DOHH2 (cell line): ENCODE results near the gene WRAP73.

Source experiments
- H3F3A ChIP-seq: fragments of 200-600 bp; sonication (generic), shearing (Covaris generic); 2 replicates; pipeline ENCODE4 v1.6.0; 2016; ENCODE audit warnings: antibody characterized with exemption, mild to moderate bottlenecking; ENCODE audit not compliant: control insufficient read depth, insufficient read depth
- H3K27ac ChIP-seq: fragments of 200-600 bp; sonication (generic); 2 replicates; pipeline ENCODE4 v1.5.1; 2014; ENCODE audit warnings: low read depth, mild to moderate bottlenecking, low read length, moderate library complexity
- H3K27me3 ChIP-seq: fragments of 200-600 bp; sonication (generic); 2 replicates; pipeline ENCODE4 v1.6.1; 2014; ENCODE audit warnings: mild to moderate bottlenecking, low read length, mixed read lengths; ENCODE audit not compliant: control insufficient read depth
- H3K36me3 ChIP-seq: fragments of 200-600 bp; sonication (generic); 2 replicates; pipeline ENCODE4 v1.6.1; 2014; ENCODE audit warnings: mild to moderate bottlenecking, low read length, moderate library complexity, mixed read lengths; ENCODE audit not compliant: control insufficient read depth
- H3K4me1 ChIP-seq: fragments of 200-600 bp; sonication (generic); 2 replicates; pipeline ENCODE4 v1.6.1; 2014; ENCODE audit warnings: mild to moderate bottlenecking, low read length, mixed read lengths; ENCODE audit not compliant: control insufficient read depth
- H3K4me2 ChIP-seq: fragments of 200-600 bp; sonication (generic); 2 replicates; pipeline ENCODE4 v1.6.0; 2014; ENCODE audit warnings: mild to moderate bottlenecking, low read length, moderate library complexity
- H3K4me3 ChIP-seq: fragments of 200-600 bp; sonication (generic); 2 replicates; pipeline ENCODE4 v1.5.1; 2014; ENCODE audit warnings: mild to moderate bottlenecking, low read length, mixed read lengths
- H3K79me2 ChIP-seq: fragments of 200-600 bp; sonication (generic); 2 replicates; pipeline ENCODE4 v1.6.1; 2014; ENCODE audit warnings: mild to moderate bottlenecking, low read length, mixed read lengths; ENCODE audit not compliant: control insufficient read depth
- H3K9me2 ChIP-seq: fragments of 200-600 bp; sonication (generic); replicated peaks from 2 replicates; pipeline ENCODE4 v1.6.1; 2014; ENCODE audit warnings: mild to moderate bottlenecking, low read length, mixed read lengths; ENCODE audit not compliant: control insufficient read depth
- H3K9me3 ChIP-seq: fragments of 200-600 bp; sonication (generic); 2 replicates; pipeline ENCODE4 v1.6.1; 2014; ENCODE audit warnings: antibody characterized with exemption, low read length, mixed read lengths; ENCODE audit not compliant: control insufficient read depth, insufficient read depth
- H4K20me1 ChIP-seq: fragments of 200-600 bp; sonication (generic); 2 replicates; pipeline ENCODE4 v1.6.0; 2014; ENCODE audit warnings: low read depth, mild to moderate bottlenecking, antibody characterized with exemption, low read length, moderate library complexity; ENCODE audit not compliant: control insufficient read depth, insufficient read depth
- CTCF ChIP-seq: fragments of 200-600 bp; sonication (generic); IDR thresholded peaks from one replicate; pipeline ENCODE4 v1.5.1; 2014; ENCODE audit warnings: antibody characterized with exemption, mild to moderate bottlenecking, low read depth, low read length; ENCODE audit not compliant: poor library complexity, severe bottlenecking
- EZH2phosphoT487 ChIP-seq: fragments of 200-600 bp; sonication (generic); IDR thresholded peaks from 2 replicates; pipeline ENCODE4 v1.6.1; 2017; ENCODE audit warnings: borderline replicate concordance, mild to moderate bottlenecking, antibody characterized with exemption, low read length, moderate library complexity, mixed read lengths

Gene WRAP73

GRCh38 chr1:3695326-3696217 lies 45.7 kb upstream of the WRAP73 start:
- H3K9me2 ChIP-seq = no peaks in the 10 kb centered on the region
- no peak overlapping the region for H3K4me3 ChIP-seq
- no peaks in the 10 kb centered on the region for H3K36me3 ChIP-seq
- peak overlapping the region; percentile 20; the same call in 1 of the 2 replicates for H3K4me2 ChIP-seq
- H3K4me1 ChIP-seq = no peaks in the 10 kb centered on the region
- H3K27ac ChIP-seq = no peak overlapping the region
- no peaks in the 10 kb centered on the region for H3K27me3 ChIP-seq
- H4K20me1 ChIP-seq = no peaks in the 10 kb centered on the region; the same call in 1 of the 2 replicates
- no peaks in the 10 kb centered on the region for H3F3A ChIP-seq
- no peaks in the 10 kb centered on the region for H3K79me2 ChIP-seq
- H3K9me3 ChIP-seq = no peaks in the 10 kb centered on the region
- TF ChIP-seq CTCF = peak; percentile 89
- no peak for TF ChIP-seq EZH2phosphoT487

GRCh38 chr1:3693321-3693720 lies 43.4 kb upstream of the WRAP73 start:
- H3F3A ChIP-seq = no peaks in the 10 kb centered on the region
- no peak for TF ChIP-seq EZH2phosphoT487
- TF ChIP-seq CTCF = no peak
- H3K79me2 ChIP-seq = no peaks in the 10 kb centered on the region
- H3K4me1 ChIP-seq = no peaks in the 10 kb centered on the region
- no peaks in the 10 kb centered on the region for H3K27me3 ChIP-seq
- H3K4me2 ChIP-seq = no peak overlapping the region
- no peaks in the 10 kb centered on the region for H3K36me3 ChIP-seq
- no peaks in the 10 kb centered on the region; the same call in 1 of the 2 replicates for H4K20me1 ChIP-seq
- H3K27ac ChIP-seq = no peak overlapping the region
- no peaks in the 10 kb centered on the region for H3K9me2 ChIP-seq
- H3K9me3 ChIP-seq = no peaks in the 10 kb centered on the region
- H3K4me3 ChIP-seq = no peak overlapping the region

GRCh38 chr1:3692598-3692997 lies 42.7 kb upstream of the WRAP73 start:
- TF ChIP-seq CTCF (no peak), EZH2phosphoT487 (no peak)
- H3K9me3 ChIP-seq = no peaks in the 10 kb centered on the region
- no peak overlapping the region for H3K4me2 ChIP-seq
- no peaks in the 10 kb centered on the region for H3F3A ChIP-seq
- no peak overlapping the region for H3K4me3 ChIP-seq
- H3K36me3 ChIP-seq = no peaks in the 10 kb centered on the region
- H3K79me2 ChIP-seq = no peaks in the 10 kb centered on the region
- no peak overlapping the region for H3K27ac ChIP-seq
- no peaks in the 10 kb centered on the region for H3K9me2 ChIP-seq
- no peaks in the 10 kb centered on the region for H3K4me1 ChIP-seq
- no peaks in the 10 kb centered on the region for H3K27me3 ChIP-seq
- no peaks in the 10 kb centered on the region; the same call in 1 of the 2 replicates for H4K20me1 ChIP-seq
